HG02571 (cell line): ENCODE results near the gene CYSRT1.
A peak's percentile ranks its signal among the peaks of the same experiment; 100 is the strongest.

Experiments used
- ATAC-seq: cut with Tn5 transposase; IDR thresholded peaks from one replicate; pipeline ENCODE4 v1.9.1; 2021; ENCODE audit warnings: mild to moderate bottlenecking, moderate library complexity; ENCODE audit not compliant: unreplicated experiment

CYSRT1 gene, protein sequence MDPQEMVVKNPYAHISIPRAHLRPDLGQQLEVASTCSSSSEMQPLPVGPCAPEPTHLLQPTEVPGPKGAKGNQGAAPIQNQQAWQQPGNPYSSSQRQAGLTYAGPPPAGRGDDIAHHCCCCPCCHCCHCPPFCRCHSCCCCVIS

DNA sequence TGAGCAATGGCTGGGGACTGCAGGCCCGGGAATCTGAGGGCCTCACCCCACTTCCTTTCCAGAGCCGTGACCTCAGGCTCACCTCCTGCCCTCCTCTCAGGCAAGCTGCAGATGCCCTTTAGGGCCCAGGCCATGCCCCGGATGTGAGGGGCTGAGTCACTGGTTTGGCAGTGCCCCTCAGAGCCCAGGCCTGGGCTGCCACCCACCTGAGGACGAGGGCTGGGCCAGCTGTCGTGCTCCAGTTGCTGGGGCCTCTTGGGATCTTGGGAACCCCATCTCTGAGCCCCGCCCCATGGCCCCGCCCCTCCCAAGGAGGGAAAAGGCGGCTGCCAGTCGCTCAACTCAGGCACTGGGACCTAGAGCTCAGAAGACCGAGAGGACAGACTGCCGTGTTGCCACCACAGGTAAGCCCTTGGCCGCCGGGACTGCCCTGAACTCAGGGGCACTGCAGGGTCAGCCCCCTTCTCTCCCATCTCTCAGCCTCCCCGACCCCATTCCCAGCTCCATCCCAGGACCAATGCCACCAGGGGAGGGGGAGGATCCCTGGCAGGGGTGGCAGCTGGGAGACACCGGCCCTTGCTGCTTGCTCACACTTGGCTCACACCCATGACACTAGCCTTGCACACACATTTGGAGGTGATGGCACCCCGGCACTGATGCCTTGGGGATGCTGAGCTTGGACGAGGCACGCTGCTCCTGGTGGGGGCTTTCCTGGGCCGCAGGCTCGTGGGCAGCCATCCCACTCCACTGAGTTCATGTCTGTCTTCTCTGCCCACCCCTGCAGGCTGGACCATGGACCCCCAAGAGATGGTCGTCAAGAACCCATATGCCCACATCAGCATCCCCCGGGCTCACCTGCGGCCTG lies at the start of gene CYSRT1:
CYSRT1 (plus strand) TSS at position 345 of the 865 bp plus-strand sequence; CDS start at position 793, 448 bp downstream.
- ATAC-seq, result no peak

DNA sequence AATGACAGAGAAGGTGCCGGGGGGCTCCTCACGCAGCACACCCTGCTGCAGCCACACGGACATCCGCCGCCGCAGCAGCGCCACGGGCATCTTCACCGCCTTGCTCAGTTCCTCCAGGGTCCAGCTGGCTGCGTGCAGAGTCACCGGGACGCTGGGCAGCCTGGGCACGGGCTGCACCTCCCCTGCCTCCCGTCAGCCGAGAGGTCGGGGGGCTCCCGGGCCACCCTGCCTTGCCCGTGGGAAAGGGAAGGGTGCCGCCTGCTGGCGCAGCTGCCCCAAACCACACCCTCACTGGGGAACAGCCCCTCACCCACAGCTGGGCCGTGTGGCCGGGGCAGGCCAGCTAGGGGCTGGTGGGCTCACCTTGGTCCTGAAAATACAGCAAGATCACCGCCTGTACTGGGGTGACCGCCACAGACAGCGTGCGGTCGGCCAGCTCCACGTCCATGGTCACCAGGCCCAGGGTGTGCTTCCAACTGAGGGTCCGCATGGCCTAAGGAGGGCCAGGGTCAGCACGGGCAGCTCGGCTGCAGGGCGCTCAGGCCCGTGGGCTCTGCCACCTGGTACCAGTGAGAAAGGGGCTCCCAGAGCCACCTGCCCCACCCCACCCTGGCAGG lies 49.5 kb upstream of the CYSRT1 start:
- ATAC-seq, result no peak

DNA sequence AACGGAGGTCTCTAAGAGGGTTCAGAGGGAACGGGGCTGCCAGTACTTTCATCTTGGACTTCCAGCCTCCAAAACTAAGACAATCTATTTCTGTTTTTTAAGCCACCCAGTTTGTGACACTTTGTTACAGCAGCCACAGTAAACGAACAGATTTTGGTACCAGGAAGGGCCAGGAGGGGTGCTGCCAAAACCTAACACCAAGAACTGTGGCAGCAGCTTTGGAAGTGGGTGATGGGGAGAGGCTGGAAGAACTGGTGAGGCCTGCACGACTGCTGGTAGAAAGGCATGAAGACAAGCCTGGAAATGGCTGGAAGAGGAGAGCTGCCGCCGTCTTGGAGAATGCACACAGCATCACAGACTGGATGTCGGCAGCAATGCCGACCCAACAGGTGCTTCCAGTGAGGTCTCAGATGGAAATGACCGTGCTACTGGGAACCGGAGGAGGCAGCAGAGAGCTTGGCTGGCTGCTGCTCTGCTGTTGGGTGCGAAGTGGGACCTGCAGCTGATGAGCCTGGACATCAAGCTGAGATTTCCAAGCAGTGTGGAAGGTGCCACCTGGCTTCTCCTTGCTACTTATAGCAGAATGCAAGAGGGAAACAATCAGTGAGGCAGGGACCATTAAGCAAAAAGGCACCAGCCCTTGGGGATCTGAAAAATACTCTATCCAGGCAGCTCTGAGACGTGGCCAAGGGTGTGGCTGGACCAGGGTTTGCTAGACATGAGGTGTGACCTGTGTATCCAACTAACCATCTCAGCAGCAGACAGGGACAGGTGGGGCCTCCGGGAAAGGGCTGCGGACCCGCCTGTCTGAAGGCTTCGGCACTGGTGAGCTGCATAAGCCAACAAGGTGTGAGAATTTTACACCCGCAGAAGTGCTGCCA lies 48.4 kb upstream of the CYSRT1 start:
- ATAC-seq, result no peak

DNA sequence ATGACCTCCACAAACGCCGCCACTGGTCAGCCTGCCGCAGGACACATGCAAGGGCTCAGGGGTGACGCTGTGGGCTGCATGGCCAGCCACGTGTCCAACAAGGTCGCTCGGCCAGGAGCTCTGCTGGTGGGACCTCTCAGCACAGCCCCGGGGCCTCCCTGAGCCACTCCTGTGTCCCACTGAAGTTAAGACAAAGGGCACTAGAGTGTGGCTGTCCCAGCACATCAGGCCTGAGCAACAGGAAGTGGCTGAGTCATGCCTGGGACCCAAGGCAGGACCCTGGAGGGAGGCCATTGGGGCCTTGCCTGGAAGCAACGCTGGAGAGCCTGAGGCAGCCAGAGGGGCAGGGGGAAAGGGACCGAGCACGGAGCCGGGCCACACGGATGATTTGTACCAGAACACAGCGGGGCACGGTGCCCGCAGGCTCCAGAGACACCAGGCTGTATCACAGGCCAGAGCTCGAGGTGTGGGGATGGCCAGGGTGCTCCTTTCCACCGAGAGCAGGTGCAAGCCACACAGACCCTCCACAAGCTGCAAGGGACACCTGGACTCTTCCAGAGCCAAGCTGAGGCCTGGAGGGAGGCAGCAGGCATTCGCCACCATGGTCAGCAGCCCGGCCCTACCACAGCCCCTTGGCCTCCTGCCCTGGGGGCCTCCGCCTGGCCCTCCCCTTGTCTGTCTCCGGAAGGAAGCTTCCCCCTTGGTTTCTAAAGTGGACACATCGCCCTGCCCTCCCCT lies 46.6 kb upstream of the CYSRT1 start:
- no peak for ATAC-seq

DNA sequence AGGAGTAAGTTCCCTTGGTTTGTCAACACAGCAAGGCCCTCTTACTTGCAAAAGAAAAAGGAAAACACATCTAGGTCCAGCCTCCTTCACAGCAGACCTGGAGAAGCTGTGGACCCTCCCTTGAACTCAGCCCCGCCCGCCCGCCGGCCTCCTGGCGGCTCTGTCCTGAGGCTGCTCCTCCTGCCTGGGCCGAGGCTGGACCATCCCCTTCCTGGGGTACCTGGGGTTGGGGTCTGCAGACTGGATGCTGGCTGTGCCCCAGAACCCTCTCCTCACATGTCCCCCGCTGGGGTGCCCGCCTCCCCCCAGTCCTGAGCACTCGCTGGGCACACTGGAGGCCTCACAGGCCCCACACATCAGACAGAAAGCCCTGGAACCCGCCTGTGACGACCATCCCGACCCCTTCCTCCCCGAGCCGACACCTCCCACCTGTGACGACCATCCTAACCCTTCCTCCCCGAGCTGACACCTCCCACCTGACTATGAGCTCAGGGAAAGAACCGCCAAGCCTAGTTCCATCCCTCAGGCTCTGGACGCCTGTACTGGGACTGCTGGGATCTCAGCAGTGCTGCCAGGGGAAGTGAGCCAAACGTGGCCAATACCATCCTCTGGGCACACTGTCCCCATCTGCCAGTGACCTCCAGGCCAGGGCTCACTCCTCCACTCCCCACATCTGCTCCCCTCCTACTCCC lies 45.9 kb upstream of the CYSRT1 start:
- no peak for ATAC-seq

DNA sequence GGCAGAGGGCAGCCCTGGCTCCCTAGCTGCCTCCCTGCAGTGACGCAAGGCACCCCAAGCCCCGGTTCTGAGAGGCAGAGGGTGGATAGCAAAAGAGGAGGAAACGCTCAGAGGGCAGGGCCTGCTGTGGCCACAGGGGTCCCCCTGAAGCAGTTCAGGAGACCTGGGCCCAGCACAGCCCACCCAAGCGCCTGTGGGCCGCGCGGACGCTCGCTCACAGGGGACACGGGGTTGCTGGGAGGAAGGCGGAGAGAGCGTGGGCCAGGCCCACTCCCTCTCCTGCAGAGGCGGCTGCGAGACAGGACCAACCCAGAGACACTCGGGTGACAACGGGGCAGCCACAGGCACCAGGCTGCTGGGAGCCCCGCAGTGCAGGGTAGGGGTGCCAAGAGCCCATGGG lies 45.2 kb upstream of the CYSRT1 start:
- no peak for ATAC-seq

DNA sequence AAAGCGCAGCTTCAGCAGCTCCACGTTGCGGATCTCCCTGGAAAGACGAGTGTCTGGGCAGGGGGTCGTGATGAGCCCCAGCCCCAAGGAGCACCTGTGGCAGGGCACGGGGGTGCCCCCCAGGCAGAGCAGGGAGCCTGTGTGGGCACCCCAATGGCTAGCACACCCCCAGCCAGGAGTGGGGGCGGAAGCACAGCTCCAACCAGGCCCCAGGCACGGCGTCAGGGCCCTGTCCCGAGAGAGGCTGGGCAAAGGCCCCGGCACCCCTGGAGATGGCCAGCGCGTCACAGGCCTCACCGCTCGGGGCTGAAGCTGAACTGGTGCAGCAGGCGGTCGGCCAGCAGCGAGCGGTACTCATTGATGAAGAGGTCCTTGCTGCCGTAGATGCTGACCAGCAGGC lies 44.5 kb upstream of the CYSRT1 start:
- no peak for ATAC-seq

DNA sequence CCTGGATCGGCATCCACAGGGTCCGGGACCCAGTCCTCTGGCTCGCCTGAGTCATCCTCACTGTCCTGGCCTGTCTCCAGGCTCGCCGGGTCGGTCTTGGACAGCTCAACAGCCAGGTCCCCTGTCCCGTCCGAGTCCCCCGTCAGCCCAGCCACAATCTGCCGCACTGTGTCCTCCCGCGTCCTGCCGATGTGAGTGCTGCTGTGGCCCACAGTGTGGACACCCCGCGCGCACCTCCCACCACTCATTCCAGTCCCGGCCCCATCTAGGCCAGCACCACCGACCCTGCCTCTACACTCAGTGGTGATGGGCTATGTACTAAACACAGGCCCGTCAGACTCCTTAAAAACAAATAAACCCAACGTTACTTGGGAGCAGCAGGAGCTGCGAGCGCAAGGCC lies 43.3 kb upstream of the CYSRT1 start:
- ATAC-seq, result no peak

DNA sequence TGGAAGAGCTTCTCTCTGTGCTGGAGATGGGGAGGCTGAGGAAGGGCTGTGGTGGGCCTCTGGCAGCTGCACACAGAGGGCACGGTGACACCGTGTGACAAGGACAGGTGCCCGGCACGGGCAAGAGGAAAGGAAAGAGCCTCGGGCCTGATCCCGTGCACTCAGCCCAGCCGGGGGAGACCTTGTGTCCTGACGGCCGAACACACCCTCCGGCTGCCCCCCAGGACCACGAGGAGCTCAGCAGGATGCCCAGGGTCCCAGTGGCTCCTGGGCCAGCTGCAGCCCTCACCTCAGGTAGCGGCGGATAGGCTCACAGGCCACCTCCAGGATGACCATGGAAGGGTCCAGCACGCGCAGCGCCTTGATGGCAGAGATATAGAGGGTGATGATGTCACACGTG lies 42.1 kb upstream of the CYSRT1 start:
- ATAC-seq, result no peak

DNA sequence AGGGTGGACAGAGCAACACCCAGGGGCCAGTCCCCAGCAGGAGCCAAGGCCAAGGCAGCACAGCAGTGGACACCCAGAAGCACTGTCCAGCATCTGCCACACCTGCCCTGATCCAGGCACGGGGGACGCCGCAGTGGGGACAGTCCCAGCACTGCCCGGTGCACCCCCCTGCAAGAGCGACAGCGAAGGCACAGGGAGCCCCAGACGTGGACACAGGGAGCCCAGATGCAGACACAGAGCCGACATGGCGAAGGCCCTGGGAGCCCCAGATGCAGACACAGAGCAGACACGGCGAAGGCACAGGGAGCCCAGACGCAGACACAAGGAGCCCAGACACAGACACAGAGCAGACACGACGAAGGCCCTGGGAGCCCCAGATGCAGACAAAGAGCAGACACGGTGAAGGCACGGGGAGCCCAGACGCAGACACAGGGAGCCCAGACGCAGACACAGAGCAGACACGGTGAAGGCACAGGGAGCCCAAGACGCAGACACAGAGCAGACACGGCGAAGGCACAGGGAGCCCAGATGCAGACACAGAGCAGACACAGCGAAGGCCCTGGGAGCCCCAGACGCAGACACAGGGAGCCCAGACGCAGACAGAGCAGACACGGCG lies 40.9 kb upstream of the CYSRT1 start:
- ATAC-seq, result no peak

DNA sequence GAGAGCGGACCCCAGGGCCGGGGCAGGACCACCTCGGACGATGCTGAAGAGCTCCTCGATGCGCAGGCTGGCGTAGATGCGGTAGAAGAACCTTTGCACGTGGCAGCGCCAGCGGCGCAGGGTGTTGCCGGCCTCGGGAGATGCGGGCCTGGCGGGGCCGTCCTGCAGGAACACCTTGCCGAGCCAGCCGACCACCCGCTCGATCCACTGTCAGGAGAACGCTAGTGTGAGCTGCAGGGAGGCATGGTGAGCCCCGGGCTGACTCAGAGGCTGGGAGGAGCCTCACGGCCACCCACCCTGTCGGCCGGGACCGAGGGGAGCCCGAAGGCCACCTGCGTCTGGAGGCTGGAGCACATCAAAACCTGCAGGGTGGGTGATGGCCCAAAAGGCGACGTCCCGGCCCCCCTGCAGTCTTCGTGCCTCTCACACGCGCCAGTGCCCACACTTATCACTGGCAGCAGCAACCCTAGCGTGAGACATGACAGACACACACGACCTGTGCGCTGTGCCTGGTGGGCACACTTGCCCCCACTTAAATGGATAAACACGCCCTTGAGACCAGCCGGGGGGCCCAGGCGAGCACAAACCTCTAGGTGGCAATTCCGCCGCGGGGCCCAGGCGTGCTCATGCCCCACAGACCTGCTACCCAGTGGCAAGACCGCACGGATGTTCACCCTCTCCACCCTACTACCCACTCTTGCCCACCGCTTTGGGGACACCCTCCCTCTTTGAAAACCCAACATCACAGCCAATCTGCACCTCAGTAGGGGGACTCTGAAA lies 39.9 kb upstream of the CYSRT1 start:
- no peak for ATAC-seq

DNA sequence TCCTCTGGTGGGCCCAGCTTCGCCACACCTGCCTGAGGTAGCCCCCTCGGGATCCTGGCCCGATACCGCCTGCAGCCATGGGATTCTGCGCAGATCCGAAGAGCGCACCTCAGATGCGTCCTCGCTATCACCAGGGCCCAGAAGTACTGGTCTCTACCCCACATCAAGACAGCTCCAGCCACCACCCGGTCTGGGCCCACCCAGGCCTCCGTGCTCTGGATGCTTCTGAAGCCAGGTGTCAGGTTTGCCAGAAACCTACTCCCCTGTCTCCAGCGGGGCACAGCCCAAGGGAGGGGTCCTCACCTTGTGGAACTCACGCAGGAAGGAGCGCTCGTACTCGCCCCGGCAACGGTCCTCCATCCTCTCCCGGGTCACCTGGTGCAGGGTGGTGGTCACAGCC lies 39.1 kb upstream of the CYSRT1 start:
- no peak for ATAC-seq

DNA sequence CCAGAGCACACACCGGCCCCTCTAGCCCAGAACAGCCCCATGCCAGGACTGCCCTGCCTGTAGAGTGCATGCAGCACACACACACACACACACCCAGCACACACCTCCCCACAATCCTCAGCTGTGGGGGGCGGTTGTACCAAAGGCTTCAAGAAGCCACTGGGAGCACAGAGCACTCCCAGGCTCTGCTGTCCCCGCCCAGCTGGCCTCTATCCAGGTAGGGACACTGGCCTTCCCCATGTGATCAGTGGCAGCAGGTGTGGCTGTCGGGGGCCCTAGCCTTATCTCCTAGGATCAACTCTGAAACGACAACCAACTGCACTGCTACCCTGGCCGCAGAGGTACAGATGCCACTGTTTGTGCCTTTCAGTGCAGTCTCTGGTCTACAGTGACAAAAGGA lies 38.6 kb upstream of the CYSRT1 start:
- ATAC-seq, result no peak

DNA sequence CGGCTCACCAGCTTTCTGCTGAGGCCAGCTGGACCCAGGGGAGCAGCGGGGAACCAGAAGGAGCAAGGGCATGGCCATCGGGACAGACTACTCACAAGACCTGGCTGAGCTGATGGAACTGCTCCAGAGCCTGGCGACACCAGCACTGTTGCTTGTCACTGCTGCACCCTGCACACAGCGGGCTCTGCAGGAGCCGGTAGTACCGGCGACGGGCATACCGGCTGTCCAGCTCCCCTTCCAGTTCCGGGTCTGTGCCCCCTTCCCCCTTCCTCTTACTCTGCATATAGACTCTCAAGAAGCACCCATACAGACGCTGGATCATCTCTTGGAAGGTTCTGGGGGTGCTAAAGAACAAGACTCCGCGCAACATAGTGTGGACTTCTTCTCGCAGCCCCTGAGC lies 37.6 kb upstream of the CYSRT1 start:
- ATAC-seq, result no peak

DNA sequence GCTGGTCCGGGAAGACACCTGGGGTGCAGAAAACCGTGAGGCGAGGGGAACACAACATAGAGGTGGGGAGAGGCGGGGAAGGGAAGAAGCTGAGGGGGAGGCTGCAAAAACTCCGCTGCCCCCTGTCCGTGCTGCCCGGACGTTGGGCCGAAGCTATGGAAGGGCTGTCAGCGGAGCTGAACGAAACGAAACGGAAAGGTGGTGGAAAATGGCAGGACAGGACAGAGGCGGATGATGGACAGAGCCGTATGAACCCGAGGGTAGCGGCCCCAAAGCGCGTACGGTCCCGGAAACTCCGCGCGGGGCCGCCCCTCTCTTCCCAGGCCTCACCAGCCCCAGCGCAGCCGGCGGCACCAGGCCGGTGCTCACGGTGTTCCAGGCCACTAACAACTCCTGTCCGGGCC lies 36.9 kb upstream of the CYSRT1 start:
- ATAC-seq, result no peak

DNA sequence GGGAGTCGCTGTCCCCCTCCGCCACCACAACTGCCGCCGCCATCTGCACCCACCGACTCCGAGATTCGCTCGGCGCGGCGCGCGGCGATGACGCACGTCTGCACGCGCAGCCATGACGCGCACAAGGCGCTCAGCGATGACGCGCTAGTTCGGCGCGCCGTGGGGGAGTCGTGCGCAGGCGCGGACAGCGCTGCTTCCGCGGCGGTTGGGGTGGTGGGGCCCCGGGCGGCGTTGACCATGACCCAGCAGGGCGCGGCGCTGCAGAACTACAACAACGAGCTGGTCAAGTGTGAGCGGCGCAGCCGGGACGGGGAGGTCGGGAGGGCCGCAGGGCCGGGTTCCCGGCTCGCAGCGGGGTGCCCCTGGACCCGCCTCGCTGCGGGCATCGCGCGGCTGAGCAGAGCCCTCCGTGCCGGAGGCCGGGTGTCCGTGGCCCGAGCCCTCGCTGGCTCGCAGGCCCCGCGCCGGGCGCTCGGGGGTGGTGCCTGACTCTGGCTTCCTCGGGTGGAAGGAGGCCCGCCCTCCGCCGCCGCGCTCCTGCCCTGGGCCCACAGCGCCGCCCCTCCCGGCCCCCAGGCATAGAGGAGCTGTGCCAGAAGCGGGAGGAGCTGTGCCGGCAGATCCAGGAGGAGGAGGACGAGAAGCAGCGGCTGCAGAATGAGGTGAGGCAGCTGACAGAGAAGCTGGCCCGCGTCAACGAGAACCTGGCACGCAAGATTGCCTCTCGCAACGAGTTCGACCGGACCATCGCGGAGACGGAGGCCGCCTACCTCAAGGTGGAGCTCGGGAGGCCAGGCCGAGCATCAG lies 36.3 kb upstream of the CYSRT1 start, which contains the start of the genes ANAPC2 and SSNA1:
ANAPC2 (minus strand) TSS at position 71 of the 807 bp plus-strand sequence; CDS start at position 43, 28 bp downstream.
SSNA1 (plus strand) TSS at position 187 of the 807 bp plus-strand sequence; CDS start at position 238, 51 bp downstream.
- peak; percentile 69 for ATAC-seq
